Activated CD4-positive, CD25-positive, alpha-beta regulatory T cell (primary cell): ENCODE results near the gene PAX6.

ENCODE experiments used
- DNase-seq, 4 experiments: peaks; one replicate each; lab custom pipeline; 2025; lab: John Stamatoyannopoulos, UW

Gene PAX6

GRCh38 chr11:31822175-31822926, 11.2 kb upstream of the PAX6 start:
- DNase-seq = no peak

- no peak for DNase-seq
These were observed 10.6 kb upstream of the PAX6 start for GRCh38 chr11:31821766-31822165.

DNA sequence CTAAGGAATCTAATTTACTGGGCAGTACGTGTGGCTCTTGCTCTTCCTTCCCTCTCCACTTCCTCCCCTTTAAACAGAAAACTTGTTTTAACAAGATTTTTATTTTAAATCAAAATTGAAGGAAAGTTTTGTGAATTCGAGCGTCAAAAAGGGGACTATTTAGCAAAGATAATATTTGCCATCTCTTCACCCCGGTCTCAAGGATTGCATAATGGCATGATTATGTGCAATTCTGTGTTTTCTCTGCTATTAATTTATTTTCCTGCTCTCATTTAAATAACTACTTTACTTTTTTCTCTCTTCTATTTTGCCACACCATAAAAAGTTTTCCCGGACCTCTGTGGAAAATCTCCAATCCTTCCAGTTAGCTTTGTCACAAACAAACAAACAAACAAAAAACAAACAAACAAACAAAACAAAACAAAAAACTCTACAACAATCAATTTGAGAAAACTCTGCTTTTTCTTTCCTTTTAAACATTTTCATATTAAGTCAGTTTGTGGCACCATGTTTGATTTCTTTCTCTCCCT, 10.2 kb upstream of the PAX6 start:
- DNase-seq = no peak

DNA sequence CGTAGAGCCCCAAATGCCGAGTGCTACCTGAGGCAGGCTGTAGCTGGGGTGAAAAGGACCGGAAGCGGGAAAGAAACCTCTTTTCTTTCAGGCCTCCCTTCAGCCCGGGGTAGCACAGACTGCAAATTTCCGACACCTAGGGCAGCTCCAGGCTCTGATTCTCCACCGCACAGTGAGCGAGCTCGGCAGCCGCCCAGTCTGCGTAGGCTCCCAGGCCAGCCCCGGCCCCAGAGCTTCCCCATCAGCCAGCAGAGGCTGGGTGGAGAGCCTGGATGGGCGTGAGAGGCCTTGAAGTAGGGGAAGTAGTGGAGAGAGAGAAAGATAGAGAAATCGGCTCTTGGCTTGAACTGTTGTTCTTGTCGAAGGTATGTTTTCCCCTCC, 9.3 kb upstream of the PAX6 start:
- no peak for DNase-seq

GRCh38 chr11:31819621-31820437, 8.7 kb upstream of the PAX6 start:
- DNase-seq = no peak

GRCh38 chr11:31818874-31819331, 7.8 kb upstream of the PAX6 start:
- no peak for DNase-seq

DNA sequence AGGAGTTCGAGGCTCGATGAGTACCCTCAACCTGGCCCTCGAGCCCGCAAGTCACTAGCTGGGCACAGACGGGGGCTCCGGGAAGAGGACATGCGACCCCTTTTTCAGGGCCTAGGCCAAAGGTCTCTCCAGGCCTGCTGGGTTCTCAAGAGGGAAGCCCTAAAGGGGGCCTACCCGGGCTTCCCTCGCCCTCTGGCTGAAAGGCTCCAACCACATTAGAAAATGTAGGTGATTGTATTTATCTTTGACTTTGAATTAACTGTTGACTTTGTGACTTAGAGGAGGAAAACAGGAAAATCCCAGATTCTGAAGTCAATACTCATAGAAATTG, 7.3 kb upstream of the PAX6 start:
- no peak for DNase-seq

- no peak for DNase-seq
These were observed 6.7 kb upstream of the PAX6 start for GRCh38 chr11:31817621-31818424.

GRCh38 chr11:31817054-31817620, 6.0 kb upstream of the PAX6 start:
- DNase-seq = no peak

DNA sequence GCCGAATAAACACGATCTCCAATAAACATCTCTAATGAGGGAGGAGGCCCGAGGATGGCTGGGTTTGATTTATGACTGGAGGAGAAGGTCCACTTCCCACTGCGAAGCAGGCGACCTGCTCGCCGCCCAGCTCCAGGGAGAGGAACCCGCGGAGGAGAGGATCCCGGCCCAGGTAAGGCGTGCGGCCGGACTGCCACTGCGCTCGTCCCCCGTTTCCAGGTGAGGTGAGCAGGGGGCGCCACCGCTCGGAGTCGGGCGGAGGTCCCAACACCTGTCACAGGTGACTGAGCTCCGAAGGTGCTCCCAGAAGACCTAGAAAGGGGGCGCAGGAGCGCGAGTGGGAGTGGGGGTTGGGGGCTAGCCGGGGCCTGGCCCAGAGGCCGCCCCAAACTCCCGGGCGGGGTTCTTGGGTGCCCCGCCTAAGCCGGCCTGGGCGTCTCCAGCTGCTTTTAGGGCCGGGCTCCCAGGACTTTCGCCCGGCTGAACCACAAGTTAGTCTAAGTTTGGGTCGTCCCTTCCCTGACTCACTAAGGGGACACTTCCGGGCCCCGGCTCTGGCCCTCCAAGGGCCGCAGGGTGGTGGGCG, 5.4 kb upstream of the PAX6 start:
- DNase-seq = no peak

DNA sequence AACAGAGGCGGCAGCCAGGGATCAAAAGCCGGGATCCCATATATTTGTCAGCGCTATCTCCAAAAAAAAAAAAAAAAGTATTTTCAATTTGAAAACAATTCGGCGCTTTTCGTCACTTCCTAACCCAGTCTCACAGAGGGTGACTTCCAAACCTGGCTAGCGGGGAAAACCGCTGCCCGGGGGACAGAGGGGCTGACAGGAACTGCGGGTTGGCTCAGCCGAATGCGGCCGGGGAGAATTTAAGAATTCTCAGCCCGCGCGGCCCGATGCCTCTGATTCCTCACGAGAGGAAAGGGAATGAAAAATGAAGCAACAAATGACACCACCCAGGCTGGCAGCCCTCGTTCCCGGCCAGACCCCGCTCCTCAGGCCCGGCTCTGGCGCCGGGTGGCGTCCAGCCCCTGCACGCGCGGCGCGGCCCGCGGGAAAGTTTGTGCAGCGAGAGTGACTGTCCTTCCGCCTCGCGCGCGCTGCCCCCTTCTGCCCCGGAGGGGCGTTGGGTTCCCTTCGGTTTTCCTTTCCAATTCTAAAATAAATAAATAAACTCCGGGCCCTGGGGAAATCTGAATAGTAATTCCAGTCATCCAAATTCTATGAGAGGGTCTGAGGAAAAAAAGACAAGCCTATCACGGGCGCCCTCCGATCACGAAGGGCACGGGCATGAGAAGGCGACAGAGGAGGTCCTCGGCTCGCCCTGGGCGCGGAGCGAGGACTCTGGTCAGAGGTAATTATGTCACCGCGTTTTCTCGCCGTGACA, 4.8 kb upstream of the PAX6 start:
- no peak for DNase-seq

DNA sequence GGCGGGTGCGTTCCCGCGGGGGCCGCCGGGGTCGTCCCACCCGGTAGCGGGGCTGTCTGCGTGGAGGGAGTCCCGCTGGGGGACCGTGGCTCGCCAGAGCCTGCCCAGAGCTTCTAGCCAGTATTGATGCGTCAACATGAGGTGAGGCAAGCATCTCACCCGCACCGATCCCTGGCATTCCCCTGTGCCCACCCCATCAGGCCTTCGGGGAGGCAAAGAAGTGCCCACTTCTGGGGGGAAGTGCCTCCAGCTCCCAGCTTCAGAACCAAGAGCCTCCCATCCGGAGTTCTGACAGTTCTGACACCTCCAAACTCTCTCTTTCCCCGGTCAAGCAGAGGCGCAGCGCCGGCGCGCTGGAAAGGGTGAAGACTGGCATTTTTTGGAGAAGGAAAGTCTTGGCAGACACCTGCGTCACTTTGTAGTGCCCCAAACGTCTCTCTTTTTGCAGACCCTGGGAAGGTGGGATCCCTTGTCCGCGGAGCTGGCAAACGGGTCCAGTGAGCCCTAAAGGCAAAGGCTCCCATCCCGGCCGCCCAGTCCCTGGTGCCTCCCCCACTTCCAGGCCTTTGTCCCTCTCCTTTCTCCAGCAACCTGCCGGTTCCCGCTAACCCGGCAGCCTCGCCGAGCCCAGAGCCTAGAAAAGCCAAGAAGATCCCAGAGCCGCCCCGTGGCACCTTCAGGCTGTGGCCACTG, 3.2 kb upstream of the PAX6 start:
- DNase-seq = no peak

DNA sequence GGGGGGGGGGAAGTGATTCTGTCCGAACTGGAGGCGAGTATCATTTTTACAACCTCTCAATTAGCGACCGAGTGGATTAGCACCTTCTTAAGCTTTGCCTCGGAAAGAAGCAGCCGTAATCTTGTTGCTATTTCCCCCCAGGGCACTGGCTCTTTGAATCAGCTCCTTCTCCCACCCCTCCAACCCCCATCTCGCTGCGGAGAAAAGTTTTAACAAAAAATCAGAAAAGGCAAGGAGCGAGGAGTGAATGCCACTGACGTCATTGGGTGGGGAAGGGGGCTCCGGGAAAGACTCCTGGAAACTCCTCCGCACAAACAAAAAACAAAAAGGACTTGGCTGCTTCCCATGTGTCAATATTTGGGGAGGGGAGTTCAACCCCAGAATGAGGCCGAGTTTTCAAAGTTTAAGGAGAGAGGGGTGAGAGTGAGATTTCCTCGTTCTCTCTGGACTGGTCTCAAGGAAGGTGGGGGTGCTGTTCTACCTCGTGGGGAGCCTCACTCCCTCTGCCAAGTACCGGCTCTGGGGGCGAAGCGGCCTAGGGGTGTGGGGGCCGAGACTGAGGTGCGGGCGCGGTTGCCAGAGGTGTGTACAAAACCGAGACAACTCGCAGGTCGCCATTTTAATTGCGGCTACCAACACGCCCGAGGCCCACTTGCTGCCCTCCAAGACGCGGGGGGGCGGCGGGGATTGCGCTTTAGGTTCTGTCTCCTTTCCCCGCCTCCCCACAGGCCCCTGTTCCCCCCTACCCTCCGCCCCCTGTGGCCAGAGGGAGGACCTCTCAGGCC, 2.5 kb upstream of the PAX6 start:
- DNase-seq = no peak

- DNase-seq = no peak
These were observed 1.6 kb upstream of the PAX6 start for GRCh38 chr11:31812383-31813381.

- DNase-seq = no peak
These were observed 1.0 kb downstream of the PAX6 start for GRCh38 chr11:31809857-31810778.

DNA sequence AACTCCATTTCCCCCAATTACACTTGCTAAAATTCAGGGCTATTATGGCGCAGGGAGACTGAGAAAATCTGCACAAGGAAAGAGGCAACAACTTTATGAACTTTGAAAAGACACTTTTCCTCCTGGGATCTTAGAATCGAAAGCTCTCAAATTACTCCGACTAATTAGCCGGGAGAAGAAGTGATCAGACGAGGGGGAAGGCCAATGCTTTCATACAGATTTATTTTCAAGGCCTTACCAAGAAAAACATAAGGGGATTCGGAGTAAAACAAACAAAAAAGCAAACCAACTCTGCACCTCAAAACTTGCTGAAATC, 1.6 kb downstream of the PAX6 start:
- DNase-seq = no peak
